Posterior vena cava (tissue), 2 donors: Measurements from ENCODE around the gene ANXA4. TPM values are rescaled to one million over a fixed set of nuclear protein-coding genes. Genes with fewer than 3 reads are reported as not detected.
"Not testable (repeated sequence)": the region's sequence is repeated elsewhere in the genome, so short reads cannot be mapped to it uniquely, and the experiment has no call there.

Experiments used
- DNase-seq: peaks from one replicate; pipeline ENCODE4 v3.0.0-alpha.2; 2020; ENCODE audit warnings: low spot score
- intact Hi-C, 2 donors: fragments of 100-400 bp; cut with DNase I; formaldehyde crosslinking; loops; one replicate each; pipeline versions ENCODE4 v1.14.1 to v1.14.2; 2022 to 2023
- total RNA-seq, 2 donors: library from RNA; stranded (reverse); fragmentation: NEBNext Ultra II Directional; extraction: Animal tissue kit (Norgen Biotek cat#: 25700); gene quantifications; one replicate each; pipeline ENCODE4 v1.2.1, GENCODE V29; 2021
- donor health status: DM: yes; HTN: yes; CAD: no.
- donor health status: DM: yes; HTN: yes; CAD: no.

ANXA4 gene
- total RNA-seq, 2 donors from 2014 or later = 90.8 to 92.2 TPM

DNA sequence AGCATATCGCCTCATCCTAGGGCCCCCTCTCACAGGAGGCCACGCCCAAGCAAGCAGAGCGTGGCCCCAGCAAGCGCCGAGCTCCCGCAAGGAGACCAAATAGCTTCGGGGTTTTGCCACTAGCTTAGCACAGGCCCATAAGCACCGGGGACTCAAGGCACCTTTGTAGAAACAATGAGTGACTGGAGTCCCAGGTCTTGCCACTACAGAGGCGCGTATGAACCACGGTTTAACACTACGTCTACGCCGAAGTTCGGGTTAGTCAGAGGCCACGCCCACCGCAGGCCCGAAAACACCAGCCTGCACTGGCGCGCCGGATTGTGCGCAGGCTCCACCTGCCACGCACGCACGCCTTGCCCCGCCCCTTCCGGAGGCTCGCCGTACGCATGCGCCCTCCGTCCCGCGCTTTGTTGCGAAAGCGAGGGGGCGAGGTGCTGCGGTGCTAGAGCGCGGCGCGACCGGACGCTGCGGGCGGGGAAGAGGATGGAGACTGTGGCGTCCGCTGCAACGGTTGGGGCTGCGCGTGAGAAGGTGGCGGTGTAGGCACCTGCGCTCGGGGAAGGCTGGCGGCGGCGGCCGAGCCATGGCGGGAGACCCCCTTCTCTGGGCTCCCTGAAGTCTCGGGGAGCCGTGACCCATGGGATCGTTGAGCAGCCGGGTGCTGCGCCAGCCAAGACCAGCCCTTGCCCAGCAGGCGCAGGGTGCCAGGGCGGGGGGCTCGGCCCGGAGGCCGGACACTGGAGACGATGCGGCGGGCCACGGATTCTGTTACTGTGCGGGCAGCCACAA lies 87.5 kb downstream of the ANXA4 start, which contains the start of gene GMCL1:
TSS of gene GMCL1 (plus strand) at position 405 of the 789 bp plus-strand sequence. CDS start at position 638, 233 bp downstream.
- intact Hi-C loops = no loop called here
- peak; percentile 99 for DNase-seq

DNA sequence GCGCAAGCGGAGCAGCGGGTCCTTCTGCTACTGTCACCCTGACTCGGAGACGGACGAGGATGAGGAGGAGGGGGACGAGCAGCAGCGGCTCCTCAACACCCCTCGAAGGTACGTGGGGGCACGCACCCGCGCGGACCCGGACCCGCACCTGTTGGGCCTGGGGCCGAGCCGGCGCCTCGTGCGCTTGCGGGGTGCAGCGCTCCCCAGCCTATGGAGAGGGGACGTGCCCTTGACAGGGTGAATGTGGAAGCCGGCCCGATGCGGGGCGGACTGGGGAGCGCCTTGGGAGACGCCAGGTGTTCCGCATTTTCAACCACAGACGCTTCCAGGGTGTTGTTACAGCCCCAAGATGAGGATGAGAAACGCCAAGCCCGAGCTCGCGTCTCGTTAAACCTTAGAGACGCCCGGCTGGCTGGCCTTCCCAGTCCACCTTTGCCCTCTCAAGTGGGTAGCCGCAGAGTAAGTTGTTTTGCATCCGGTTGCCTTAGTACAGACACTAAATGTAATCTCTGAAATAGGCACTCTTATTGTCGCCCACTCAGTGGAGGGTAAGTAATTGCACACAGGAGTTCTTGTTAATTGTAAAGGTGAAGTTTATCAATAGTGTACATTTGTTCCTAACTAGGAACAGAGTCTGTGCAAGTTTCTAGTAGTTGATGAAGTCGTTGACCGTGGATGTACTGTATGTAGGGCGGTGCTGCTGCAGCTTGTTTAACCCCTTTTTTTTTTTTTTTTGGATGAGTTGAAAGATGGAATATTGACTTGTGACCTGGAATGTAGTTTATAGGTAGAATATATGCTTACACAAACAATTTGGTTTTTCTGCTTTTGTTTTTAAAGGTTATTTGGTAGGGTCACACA lies 88.3 kb downstream of the ANXA4 start:
- intact Hi-C loops = no loop called here
- peak; percentile 87 for DNase-seq

- DNase-seq, intact Hi-C loops: not testable (repeated sequence)
These were observed 88.9 kb downstream of the ANXA4 start for GRCh38 chr2:69830906-69831241.

GRCh38 chr2:69831354-69831905 lies 89.5 kb downstream of the ANXA4 start:
- DNase-seq = no peak
- intact Hi-C loops = no loop called here

DNA sequence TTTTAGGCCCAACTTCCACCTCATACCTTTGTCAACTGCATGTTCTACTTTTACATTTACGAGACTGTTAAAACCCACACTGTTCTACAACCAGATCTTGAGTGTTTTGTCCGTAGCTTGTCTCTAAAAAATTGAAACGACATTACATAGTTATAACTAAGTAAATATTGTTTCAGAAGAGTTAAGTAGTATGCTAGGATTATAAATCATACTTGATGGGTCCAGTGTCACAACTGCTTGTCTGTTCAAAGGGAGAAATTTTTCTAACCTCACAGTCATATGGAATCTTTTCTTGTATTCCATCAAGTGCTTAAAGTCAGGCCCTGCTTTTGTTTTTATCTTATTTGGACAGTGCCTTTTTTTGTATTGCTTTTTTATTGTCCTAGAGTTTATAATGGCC lies 91.8 kb downstream of the ANXA4 start:
- DNase-seq = no peak
- intact Hi-C loops = no loop called here

- intact Hi-C loops = no loop called here
- no peak for DNase-seq
These were observed 93.7 kb downstream of the ANXA4 start for GRCh38 chr2:69835666-69836065.

- DNase-seq = no peak
- intact Hi-C loops = no loop called here
These were observed 94.4 kb downstream of the ANXA4 start for GRCh38 chr2:69836316-69836715.

- intact Hi-C loops = no loop called here
- no peak for DNase-seq
These were observed 95.6 kb downstream of the ANXA4 start for GRCh38 chr2:69837533-69837932.

DNA sequence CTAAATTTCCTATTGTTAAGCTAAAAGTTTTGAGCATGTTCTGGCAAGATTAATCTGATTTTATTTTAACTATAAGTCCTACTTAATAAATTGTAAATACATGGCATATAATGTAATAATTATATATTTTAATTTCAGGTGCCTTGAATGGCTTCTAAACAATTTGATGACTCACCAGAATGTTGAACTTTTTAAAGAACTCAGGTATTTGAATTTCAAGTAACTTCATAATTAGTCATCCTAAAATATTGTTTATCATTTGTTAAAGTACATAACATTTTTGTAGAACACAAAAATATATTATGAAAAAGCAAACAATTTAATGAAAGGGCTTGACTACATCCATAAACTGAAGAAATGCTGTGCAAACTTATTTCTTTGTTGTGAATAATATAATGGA lies 102.1 kb downstream of the ANXA4 start:
- no peak for DNase-seq
- intact Hi-C loops = no loop called here

DNA sequence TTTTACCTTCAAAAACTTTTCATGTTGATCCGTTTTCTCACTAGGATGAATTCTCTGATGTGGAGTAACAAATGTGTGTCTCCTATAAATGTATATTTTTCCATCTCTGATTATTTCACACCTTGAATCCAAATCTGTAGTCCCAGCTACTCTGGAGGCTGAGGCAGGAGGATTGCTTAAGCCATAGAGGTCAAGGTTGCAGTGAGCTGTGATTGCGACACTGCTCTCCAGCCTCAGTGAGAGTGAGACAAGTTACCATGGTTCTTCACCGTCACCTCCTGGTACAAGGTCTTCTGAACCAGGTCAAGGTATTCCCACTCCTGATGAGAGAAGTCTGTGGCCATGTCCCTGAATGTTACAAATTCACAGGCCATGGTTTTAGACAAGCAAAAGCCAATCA lies 102.6 kb downstream of the ANXA4 start:
- no peak for DNase-seq
- intact Hi-C loops = no loop called here

DNA sequence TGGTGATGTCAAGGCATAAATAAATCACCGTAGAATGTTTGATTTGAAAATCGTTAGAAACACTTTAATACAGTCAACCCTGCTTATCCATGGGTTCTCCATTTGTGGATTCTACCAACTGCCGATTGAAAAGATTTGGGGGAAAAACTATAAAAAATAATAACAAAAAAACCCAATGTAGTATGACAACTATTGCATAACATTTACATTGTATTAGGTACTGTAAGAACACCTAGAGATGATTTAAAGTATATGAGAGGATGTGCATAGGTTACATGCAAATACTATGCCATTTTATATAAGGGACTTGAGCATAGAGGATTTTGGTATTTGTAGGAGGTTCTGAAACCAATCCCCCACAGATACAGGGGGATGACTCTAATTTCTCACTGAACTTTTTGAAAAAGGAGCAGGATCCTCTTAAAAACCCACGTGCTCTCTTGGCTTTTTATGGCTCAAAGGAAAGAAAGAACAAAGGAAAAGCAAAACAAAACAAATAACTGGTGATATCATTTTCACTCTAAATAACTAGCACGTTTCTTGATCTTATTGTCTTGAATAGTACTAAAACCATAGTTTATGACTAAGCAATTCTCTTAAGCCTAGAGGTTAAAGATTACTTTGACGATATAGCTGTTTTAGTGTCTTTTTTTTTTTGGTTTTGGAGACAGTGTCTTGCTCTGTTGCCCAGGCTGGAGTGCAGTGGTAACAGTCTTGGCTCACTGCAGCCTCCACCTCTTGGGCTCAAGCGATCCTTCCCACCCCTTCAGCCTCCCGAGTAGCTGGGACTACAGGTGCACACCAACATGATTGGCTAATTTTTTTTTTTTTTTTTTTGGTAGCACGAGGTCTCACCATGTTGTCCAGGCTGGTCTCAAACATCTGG lies 104.5 kb downstream of the ANXA4 start:
- intact Hi-C loops = no loop called here
- no peak for DNase-seq

- intact Hi-C loops = no loop called here
- no peak for DNase-seq
These were observed 105.3 kb downstream of the ANXA4 start for GRCh38 chr2:69847068-69847828.

- intact Hi-C loops = no loop called here
These were observed 106.4 kb downstream of the ANXA4 start for GRCh38 chr2:69848186-69848790.

DNA sequence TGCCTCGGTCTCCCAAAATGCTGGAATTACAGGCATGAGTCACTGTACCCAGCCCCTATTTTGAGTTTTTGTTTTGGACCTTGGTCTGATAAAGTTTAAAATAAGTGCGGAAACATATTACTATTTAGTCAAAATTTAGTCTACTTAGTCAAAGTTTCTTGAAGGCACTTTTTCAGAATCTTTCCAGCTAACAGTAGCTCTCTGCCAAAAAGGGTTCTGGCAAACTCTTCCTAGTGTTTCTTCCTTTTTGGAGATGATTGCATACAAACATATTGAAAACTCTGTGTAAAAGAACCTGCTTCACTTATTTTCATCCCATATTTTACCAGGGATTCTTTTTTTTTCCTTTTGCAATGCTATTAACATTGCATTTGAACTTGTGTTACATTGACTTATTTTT lies 116.3 kb downstream of the ANXA4 start:
- intact Hi-C loops = no loop called here
- no peak for DNase-seq

More at GRCh38 chr2:69848186-69848790, 106.4 kb downstream of the ANXA4 start:
- no peak for DNase-seq

GRCh38 chr2:69863298-69863697 lies 121.4 kb downstream of the ANXA4 start:
- no peak for DNase-seq
- intact Hi-C loops = no loop called here
